NCI-H2227 (cell line): ENCODE measurements around the gene UBR3.

ENCODE experiments used
- DNase-seq: peaks from one replicate; lab custom pipeline; 2025; ENCODE audit not compliant: unreplicated experiment; lab: John Stamatoyannopoulos, UW

The UBR3 gene

GRCh38 chr2:169994752-169995151 is 167.5 kb downstream of the UBR3 start:
- DNase-seq = no peak

- no peak for DNase-seq
Observed at GRCh38 chr2:169997140-169997887, 170.1 kb downstream of the UBR3 start.

GRCh38 chr2:169999054-169999453 is 171.8 kb downstream of the UBR3 start:
- DNase-seq = no peak

- DNase-seq = no peak
Observed at GRCh38 chr2:170002096-170002495, 174.8 kb downstream of the UBR3 start.

GRCh38 chr2:170005702-170006101 is 178.4 kb downstream of the UBR3 start:
- no peak for DNase-seq

- DNase-seq = no peak
Observed at GRCh38 chr2:170006587-170007325, 179.5 kb downstream of the UBR3 start.

GRCh38 chr2:170009209-170009608 is 182.0 kb downstream of the UBR3 start:
- no peak for DNase-seq

GRCh38 chr2:170012773-170013172 is 185.5 kb downstream of the UBR3 start:
- DNase-seq = no peak

- no peak for DNase-seq
Observed at GRCh38 chr2:170013802-170014551, 186.7 kb downstream of the UBR3 start.

- no peak for DNase-seq
Observed at GRCh38 chr2:170014769-170015168, 187.5 kb downstream of the UBR3 start.

- DNase-seq = no peak
Observed at GRCh38 chr2:170017860-170018532, 190.7 kb downstream of the UBR3 start.

GRCh38 chr2:170019060-170019805 is 192.0 kb downstream of the UBR3 start:
- no peak for DNase-seq

GRCh38 chr2:170020777-170021176 is 193.5 kb downstream of the UBR3 start:
- DNase-seq = no peak

- DNase-seq = no peak
Observed at GRCh38 chr2:170022692-170023091, 195.4 kb downstream of the UBR3 start.

- no peak for DNase-seq
Observed at GRCh38 chr2:170024721-170025120, 197.5 kb downstream of the UBR3 start.

- no peak for DNase-seq
Observed at GRCh38 chr2:170025223-170025622, 198.0 kb downstream of the UBR3 start.

- no peak for DNase-seq
Observed at GRCh38 chr2:170026361-170026760, 199.1 kb downstream of the UBR3 start.

- no peak for DNase-seq
Observed at GRCh38 chr2:170029551-170029950, 202.3 kb downstream of the UBR3 start.

GRCh38 chr2:170030040-170030439 is 202.8 kb downstream of the UBR3 start:
- no peak for DNase-seq

- no peak for DNase-seq
Observed at GRCh38 chr2:170031288-170031687, 204.0 kb downstream of the UBR3 start.

- no peak for DNase-seq
Observed at GRCh38 chr2:170034596-170034995, 207.3 kb downstream of the UBR3 start.
